Ectodermal cell (in vitro differentiated cells): ENCODE data around the gene KRTAP13-2. TPM values are rescaled to one million over a fixed set of nuclear protein-coding genes. Genes with fewer than 3 reads are reported as not detected.

ENCODE experiments used
- H3K27ac ChIP-seq: 2 replicates; pipeline ENCODE4 v1.7.0; 2013; ENCODE audit warnings: mild to moderate bottlenecking, low read depth, low read length; ENCODE audit not compliant: insufficient read depth, poor library complexity, severe bottlenecking
- H3K27me3 ChIP-seq: 2 replicates; pipeline ENCODE4 v1.7.0; 2013; ENCODE audit warnings: mild to moderate bottlenecking, low read length; ENCODE audit not compliant: insufficient read depth, control insufficient read depth, poor library complexity, severe bottlenecking
- H3K36me3 ChIP-seq: one replicate; pipeline ENCODE4 v1.7.0; 2013; ENCODE audit warnings: low read length; ENCODE audit not compliant: control insufficient read depth, insufficient read depth
- H3K4me1 ChIP-seq: one replicate; pipeline ENCODE4 v1.7.0; 2013; ENCODE audit warnings: low read length; ENCODE audit not compliant: control insufficient read depth, insufficient read depth
- H3K4me3 ChIP-seq: 2 replicates; pipeline ENCODE4 v1.7.0; 2013; ENCODE audit warnings: low read depth, low read length, control low read depth; ENCODE audit not compliant: insufficient read depth
- H3K9me3 ChIP-seq: 2 replicates; pipeline ENCODE4 v1.7.0; 2013; ENCODE audit warnings: mild to moderate bottlenecking, low read length, moderate library complexity; ENCODE audit not compliant: control insufficient read depth
- WGBS, 2 experiments: methylation state at CpG; one replicate each; pipeline ENCODE4 v1.1.7; 2013; ENCODE audit warnings: missing lambda C conversion rate in 2 of 2; 5-methylcytosine and 5-hydroxymethylcytosine counted together
- polyA plus RNA-seq, 4 experiments: library from polyadenylated mRNA; stranded (reverse); fragments of 50-300 nt; gene quantifications; one replicate each; pipeline ENCODE4 v1.2.3, GENCODE V29; 2013

Gene KRTAP13-2
- polyA plus RNA-seq (2013, experiment 1 of 4): not detected
- not detected for polyA plus RNA-seq (2013, experiment 2 of 4)
- not detected for polyA plus RNA-seq (2013, experiment 3 of 4)
- not detected for polyA plus RNA-seq (2013, experiment 4 of 4)

GRCh38 chr21:30372139-30372770, at the start of gene KRTAP13-2:
Gene KRTAP13-2 (minus strand): TSS chr21:30372271. CDS start chr21:30372213, 58 bp downstream.
- WGBS, 2 experiments: 95 to 97% methylated on average over 4 to 5 of the region's 5 CpGs
- Histone ChIP-seq H3K27ac (no peak within 1 kb of the TSS), H3K4me3 (no peak within 1 kb of the TSS), H3K27me3 (no peaks in the 10 kb centered on the region), H3K4me1 (no peaks in the 10 kb centered on the region), H3K9me3 (no peaks in the 10 kb centered on the region), H3K36me3 (no peaks in the 10 kb centered on the region)

DNA sequence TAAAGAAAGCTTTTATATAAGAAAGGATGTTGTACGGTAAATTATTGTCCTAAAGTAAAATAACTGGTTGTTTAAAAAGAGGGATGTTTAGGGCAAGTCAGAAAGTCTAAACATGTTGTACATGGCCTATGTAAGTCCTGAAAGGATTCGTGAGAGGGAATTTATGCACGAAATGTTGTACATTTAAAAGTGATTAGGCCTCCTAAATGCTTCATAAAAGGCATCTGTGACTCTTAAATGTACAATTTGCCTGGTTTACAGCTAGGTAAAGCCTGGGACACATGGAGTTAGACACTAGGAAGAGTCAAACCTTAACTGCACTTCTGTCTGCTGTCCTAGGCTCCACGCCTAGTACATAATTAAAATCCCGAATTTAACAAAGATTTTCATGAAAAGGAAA, 43.9 kb upstream of the KRTAP13-2 start:
- Histone ChIP-seq H3K27ac (no peak overlapping the region), H3K9me3 (peaks cover 5% of the 10 kb centered on the region), H3K4me3 (no peak overlapping the region), H3K36me3 (no peaks in the 10 kb centered on the region), H3K27me3 (no peaks in the 10 kb centered on the region), H3K4me1 (no peaks in the 10 kb centered on the region)
- WGBS, 2 experiments: 86 to 94% methylated on average over 5 of the region's 5 CpGs

- Histone ChIP-seq H3K27me3 (no peaks in the 10 kb centered on the region), H3K4me1 (no peaks in the 10 kb centered on the region), H3K27ac (no peak overlapping the region), H3K4me3 (no peak overlapping the region), H3K9me3 (no peaks in the 10 kb centered on the region), H3K36me3 (no peaks in the 10 kb centered on the region)
- WGBS, 2 experiments: 34 to 36% methylated on average over 12 to 13 of the region's 14 CpGs
Measured at GRCh38 chr21:30408782-30409494, 36.9 kb upstream of the KRTAP13-2 start.

DNA sequence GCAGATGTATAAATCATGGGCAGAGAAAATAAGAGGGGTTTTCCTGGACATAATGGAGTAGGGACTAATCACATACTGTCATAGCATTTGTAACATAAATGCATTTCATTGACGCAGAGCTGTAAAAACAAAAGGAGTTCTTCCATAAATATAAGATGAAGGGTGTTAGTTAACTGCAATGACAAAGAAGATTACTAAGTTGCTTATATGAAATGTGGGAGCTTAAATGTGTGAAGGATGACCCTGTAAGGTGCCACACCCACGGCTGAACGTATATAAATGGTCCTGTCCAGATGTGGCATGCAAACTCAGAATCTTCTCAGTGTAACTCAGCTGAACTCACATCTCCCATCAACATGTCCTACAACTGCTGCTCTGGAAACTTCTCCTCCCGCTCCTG, 23.7 kb upstream of the KRTAP13-2 start, which contains the start of gene KRTAP13-1:
Gene KRTAP13-1 (plus strand): TSS at position 301 of the 400 bp plus-strand sequence. CDS start 56 bp downstream, at position 357.
- Histone ChIP-seq H3K27me3 (no peaks in the 10 kb centered on the region), H3K4me3 (no peak within 1 kb of the TSS), H3K27ac (no peak within 1 kb of the TSS), H3K36me3 (no peaks in the 10 kb centered on the region), H3K4me1 (no peaks in the 10 kb centered on the region), H3K9me3 (no peaks in the 10 kb centered on the region)
- 91 to 94% methylated on average over 4 of the region's 4 CpGs for WGBS, 2 experiments

DNA sequence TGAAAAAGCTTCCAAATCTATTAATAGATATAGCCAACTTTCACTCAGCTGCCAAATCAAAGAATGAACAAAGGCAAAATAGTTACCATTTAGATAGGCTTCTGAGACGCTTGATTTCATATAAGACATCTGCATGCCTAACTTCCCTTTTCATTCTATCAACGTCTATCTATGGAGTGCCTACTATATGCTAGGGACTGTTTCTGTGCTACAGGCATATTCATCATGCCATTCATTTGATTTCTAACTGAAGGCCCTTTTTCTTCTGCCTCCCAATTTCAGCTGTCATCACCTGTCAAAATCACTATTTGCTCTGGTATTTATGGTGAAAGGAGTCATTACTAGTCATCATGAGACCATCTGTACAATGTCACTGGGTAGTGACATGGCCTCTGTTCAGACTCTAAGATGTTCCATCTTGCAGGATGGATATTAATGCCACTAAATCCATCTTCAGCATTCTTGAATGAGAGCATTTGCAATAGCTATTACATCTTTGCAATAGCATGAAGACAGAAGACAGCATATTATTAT, 19.5 kb upstream of the KRTAP13-2 start:
- Histone ChIP-seq H3K4me3 (no peak overlapping the region), H3K9me3 (no peaks in the 10 kb centered on the region), H3K36me3 (no peaks in the 10 kb centered on the region), H3K27ac (no peak overlapping the region), H3K27me3 (no peaks in the 10 kb centered on the region), H3K4me1 (no peaks in the 10 kb centered on the region)
- WGBS, 2 experiments: 86 to 93% methylated on average over 2 of the region's 2 CpGs

- H3K36me3 ChIP-seq: no peaks in the 10 kb centered on the region
- no peaks in the 10 kb centered on the region for H3K9me3 ChIP-seq
- no peaks in the 10 kb centered on the region for H3K27me3 ChIP-seq
- whole genome bisulfite sequencing, 2 experiments: 85 to 86% methylated on average over 1 of the region's 1 CpG
- no peaks in the 10 kb centered on the region for H3K4me1 ChIP-seq
- no peak overlapping the region for H3K4me3 ChIP-seq
- no peak overlapping the region for H3K27ac ChIP-seq
Measured at GRCh38 chr21:30382201-30382600, 10.1 kb upstream of the KRTAP13-2 start.

DNA sequence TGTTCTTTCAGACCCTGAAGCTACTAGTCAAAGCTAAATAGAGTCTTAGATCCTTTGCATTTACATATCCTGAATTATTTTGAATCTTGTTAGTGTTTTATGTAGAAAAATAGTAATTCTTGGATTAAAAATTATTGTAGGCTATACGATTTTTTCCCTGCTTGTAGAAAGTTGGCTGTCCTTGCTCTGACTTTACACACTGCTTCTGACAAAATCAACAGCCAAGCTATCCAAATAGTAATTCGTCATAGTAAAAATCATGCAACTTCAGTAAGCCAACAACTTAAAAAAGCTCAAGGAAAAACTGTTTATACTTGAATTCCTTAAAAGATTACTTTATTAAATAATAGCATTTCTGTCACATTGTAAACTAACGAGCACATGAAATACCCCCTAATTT, 16.2 kb downstream of the KRTAP13-2 start:
- no peaks in the 10 kb centered on the region for H3K4me1 ChIP-seq
- 91 to 92% methylated on average over 2 of the region's 3 CpGs for WGBS, 2 experiments
- no peaks in the 10 kb centered on the region for H3K27me3 ChIP-seq
- no peaks in the 10 kb centered on the region for H3K9me3 ChIP-seq
- no peak overlapping the region for H3K4me3 ChIP-seq
- no peak overlapping the region for H3K27ac ChIP-seq
- H3K36me3 ChIP-seq: no peaks in the 10 kb centered on the region

GRCh38 chr21:30354308-30355005, 17.6 kb downstream of the KRTAP13-2 start:
- Histone ChIP-seq H3K4me3 (no peak overlapping the region), H3K36me3 (no peaks in the 10 kb centered on the region), H3K27me3 (no peaks in the 10 kb centered on the region), H3K27ac (no peak overlapping the region), H3K9me3 (no peaks in the 10 kb centered on the region), H3K4me1 (no peaks in the 10 kb centered on the region)
- 92 to 100% methylated on average over 1 of the region's 1 CpG for WGBS, 2 experiments

GRCh38 chr21:30351534-30351933, 20.5 kb downstream of the KRTAP13-2 start:
- Histone ChIP-seq H3K4me1 (no peaks in the 10 kb centered on the region), H3K27me3 (no peaks in the 10 kb centered on the region), H3K9me3 (no peaks in the 10 kb centered on the region), H3K4me3 (no peak overlapping the region), H3K36me3 (no peaks in the 10 kb centered on the region), H3K27ac (no peak overlapping the region)
- WGBS, 2 experiments: no CpG with 5 or more reads among the region's 1 CpG

DNA sequence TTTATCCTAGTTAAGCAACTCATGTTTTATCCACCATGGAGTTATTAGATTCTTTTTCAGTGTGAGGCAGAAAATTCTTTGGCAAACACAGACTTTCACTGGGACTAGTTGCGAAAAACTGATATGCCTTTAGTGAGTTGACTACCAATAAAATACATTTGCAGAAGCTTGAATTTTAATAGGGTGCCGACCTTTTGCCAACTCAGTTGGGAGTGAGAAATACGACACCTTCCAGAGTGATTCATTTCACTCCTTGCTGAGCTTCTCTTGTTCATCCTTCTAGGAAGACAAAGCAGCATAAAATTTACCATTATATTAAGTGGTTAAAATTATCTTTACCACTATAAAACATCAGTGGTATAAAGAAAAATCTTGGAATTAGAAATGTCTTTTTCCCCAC, 22.5 kb downstream of the KRTAP13-2 start:
- 63 to 65% methylated on average over 3 of the region's 3 CpGs for WGBS, 2 experiments
- Histone ChIP-seq H3K9me3 (no peaks in the 10 kb centered on the region), H3K4me3 (no peak overlapping the region), H3K36me3 (no peaks in the 10 kb centered on the region), H3K27ac (no peak overlapping the region), H3K27me3 (no peaks in the 10 kb centered on the region), H3K4me1 (no peaks in the 10 kb centered on the region)
